ENCODE data around the gene C20orf202.

C20orf202 gene

GRCh38 chr20:1195226-1195625, 8.0 kb upstream of the C20orf202 start:
- no peak for TF ChIP-seq POLR2AphosphoS5 (IDR thresholded peaks at IDR 0.05; ENCODE audit: low read depth, low read length)
- no peak for TF ChIP-seq TAF1 (IDR thresholded peaks at IDR 0.05; ENCODE audit: borderline replicate concordance, insufficient read depth, low read length)
- no peak for TF ChIP-seq FOXP2 (optimal IDR thresholded peaks at IDR 0.05; ENCODE audit: borderline replicate concordance, extremely low read depth, extremely low read length, insufficient read depth)
- no peak for TF ChIP-seq REST (IDR thresholded peaks at IDR 0.05; ENCODE audit: insufficient read depth in 1 of 2, low read depth in 2 of 2, low read length in 2 of 2)
- TF ChIP-seq SIN3A (IDR thresholded peaks at IDR 0.05; ENCODE audit: borderline replicate concordance, insufficient read depth, low read length): no peak

- no peak for TF ChIP-seq FOXP2 (optimal IDR thresholded peaks at IDR 0.05; ENCODE audit: borderline replicate concordance, extremely low read depth, extremely low read length, insufficient read depth)
- TF ChIP-seq POLR2AphosphoS5 (IDR thresholded peaks at IDR 0.05; ENCODE audit: low read depth, low read length): no peak
- TF ChIP-seq REST (IDR thresholded peaks at IDR 0.05; ENCODE audit: insufficient read depth in 1 of 2, low read depth in 2 of 2, low read length in 2 of 2): no peak
- TF ChIP-seq TAF1 (IDR thresholded peaks at IDR 0.05; ENCODE audit: borderline replicate concordance, insufficient read depth, low read length): no peak
- TF ChIP-seq SIN3A (IDR thresholded peaks at IDR 0.05; ENCODE audit: borderline replicate concordance, insufficient read depth, low read length): no peak
These were observed 6.6 kb upstream of the C20orf202 start for GRCh38 chr20:1196634-1197033.

GRCh38 chr20:1197801-1198200, 5.5 kb upstream of the C20orf202 start:
- no peak for TF ChIP-seq TAF1 (IDR thresholded peaks at IDR 0.05; ENCODE audit: borderline replicate concordance, insufficient read depth, low read length)
- no peak for TF ChIP-seq REST (IDR thresholded peaks at IDR 0.05; ENCODE audit: insufficient read depth in 1 of 2, low read depth in 2 of 2, low read length in 2 of 2)
- no peak for TF ChIP-seq POLR2AphosphoS5 (IDR thresholded peaks at IDR 0.05; ENCODE audit: low read depth, low read length)
- no peak for TF ChIP-seq FOXP2 (optimal IDR thresholded peaks at IDR 0.05; ENCODE audit: borderline replicate concordance, extremely low read depth, extremely low read length, insufficient read depth)
- TF ChIP-seq SIN3A (IDR thresholded peaks at IDR 0.05; ENCODE audit: borderline replicate concordance, insufficient read depth, low read length): no peak

- TF ChIP-seq POLR2AphosphoS5 (IDR thresholded peaks at IDR 0.05; ENCODE audit: low read depth, low read length) (no peak), REST (IDR thresholded peaks at IDR 0.05; ENCODE audit: insufficient read depth in 1 of 2, low read depth in 2 of 2, low read length in 2 of 2) (no peak), FOXP2 (optimal IDR thresholded peaks at IDR 0.05; ENCODE audit: borderline replicate concordance, extremely low read depth, extremely low read length, insufficient read depth) (no peak), SIN3A (IDR thresholded peaks at IDR 0.05; ENCODE audit: borderline replicate concordance, insufficient read depth, low read length) (no peak), TAF1 (IDR thresholded peaks at IDR 0.05; ENCODE audit: borderline replicate concordance, insufficient read depth, low read length) (no peak)
These were observed 4.5 kb upstream of the C20orf202 start for GRCh38 chr20:1198751-1199150.

Data from PFSK-1 (cell line).